Mammary epithelial cell (primary cell): ENCODE measurements around the gene OOSP4A.

Experiments
- CTCF ChIP-seq, 2 donors: IDR thresholded peaks in 1 of 2; conservative IDR thresholded peaks in 1 of 2; 2 replicates each; pipeline ENCODE4 v1.5.1; 2011 to 2012; ENCODE audit warnings: inconsistent platforms in 2 of 2, low read length in 2 of 2, mild to moderate bottlenecking in 2 of 2, control low read depth in 1 of 2, low read depth in 1 of 2; ENCODE audit not compliant: insufficient read depth in 1 of 2; ENCODE audit errors: extremely low read depth in 1 of 2
- EZH2 ChIP-seq: IDR thresholded peaks from 2 replicates; pipeline ENCODE4 v1.6.1; 2012; ENCODE audit warnings: low read length, inconsistent platforms, borderline replicate concordance

DNA sequence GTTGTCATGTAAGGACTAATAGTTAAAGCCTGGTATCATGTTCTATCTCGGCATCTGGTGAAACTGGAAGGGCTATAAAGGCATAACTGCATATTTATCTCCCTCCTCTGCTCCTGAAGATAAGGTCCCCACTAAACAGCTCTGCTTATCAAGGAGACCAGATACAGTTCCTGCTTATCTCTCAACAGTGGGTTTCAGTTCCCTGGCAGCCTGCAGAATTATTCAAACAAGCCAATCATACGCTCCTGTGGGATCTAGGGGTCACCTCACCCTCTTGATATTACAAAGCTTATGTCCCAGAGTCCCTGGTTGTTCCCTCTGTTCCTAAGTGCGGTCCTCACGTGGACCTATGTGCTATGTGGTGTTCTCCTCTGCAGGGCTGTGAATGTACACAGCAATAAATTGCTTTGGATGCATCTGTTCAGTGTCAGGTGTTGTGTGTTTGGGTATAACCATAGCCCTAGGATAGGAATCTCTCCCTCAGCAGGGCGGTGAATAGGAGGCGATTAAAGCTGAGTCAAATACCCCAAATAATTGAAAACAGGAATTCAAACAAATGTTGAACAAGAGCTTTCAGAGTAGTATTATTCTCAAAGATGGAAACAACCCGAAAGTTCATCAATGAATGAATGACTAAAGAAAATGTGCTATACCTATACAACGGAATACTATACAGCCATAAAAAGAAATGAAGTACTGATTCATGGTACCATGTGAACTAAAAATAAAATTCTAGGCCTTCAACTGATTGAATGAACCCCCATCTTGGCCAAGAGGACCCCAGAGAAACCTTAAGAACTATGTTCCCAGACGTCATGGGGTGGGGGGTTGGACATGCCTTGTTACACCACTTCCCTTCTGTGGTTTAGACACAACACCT is 3.1 kb upstream of the OOSP4A start:
- TF ChIP-seq CTCF (conservative IDR thresholded peaks at IDR 0.05 in 1 of 2, IDR thresholded peaks at IDR 0.05 in 1 of 2; ENCODE audit: extremely low read depth in 1 of 2, insufficient read depth in 1 of 2, low read depth in 1 of 2, low read length in 2 of 2) = no peak
- no peak for TF ChIP-seq EZH2
